Renal pelvis (tissue), 12 donors: Measurements from ENCODE around the gene FAM78A. TPM values are rescaled to one million over a fixed set of nuclear protein-coding genes. Genes with fewer than 3 reads are reported as not detected.

Experiments
- DNase-seq: peaks from one replicate; pipeline ENCODE4 v3.0.0-alpha.2; 2013
- long read RNA-seq, 16 experiments: transcript quantifications; one replicate each; lab custom pipeline, GENCODE V29; 2026
- polyA plus RNA-seq, 3 donors: library from polyadenylated mRNA; unstranded; fragments of 120-200 nt; gene quantifications; one replicate each; pipeline ENCODE4 v1.2.1, GENCODE V29; 2013; ENCODE audit not compliant: insufficient read length in 3 of 3

FAM78A gene, protein sequence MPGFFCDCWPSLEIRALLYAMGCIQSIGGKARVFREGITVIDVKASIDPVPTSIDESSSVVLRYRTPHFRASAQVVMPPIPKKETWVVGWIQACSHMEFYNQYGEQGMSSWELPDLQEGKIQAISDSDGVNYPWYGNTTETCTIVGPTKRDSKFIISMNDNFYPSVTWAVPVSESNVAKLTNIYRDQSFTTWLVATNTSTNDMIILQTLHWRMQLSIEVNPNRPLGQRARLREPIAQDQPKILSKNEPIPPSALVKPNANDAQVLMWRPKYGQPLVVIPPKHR
- 1 to 10 TPM; 2.6 to 3.7 (median 3.6) TPM for polyA plus RNA-seq
- long read RNA-seq, donor 1 = 0 reads
- long read RNA-seq, donor 2, partial matches to known transcripts = 0 of 3 reads
- long read RNA-seq, donor 2, other reads (novel, unspliced or antisense) = 0 of 3 reads
- long read RNA-seq, donor 3 = 0 reads
- long read RNA-seq, donor 4 = 0 reads
- long read RNA-seq, donor 5, partial matches to known transcripts = 0 of 3 reads
- long read RNA-seq, donor 5, other reads (novel, unspliced or antisense) = 0 of 3 reads
- long read RNA-seq, donor 6 = 0 reads
- long read RNA-seq, donor 7, partial matches to known transcripts = 0 of 2 reads
- long read RNA-seq, donor 7, other reads (novel, unspliced or antisense) = 0 of 2 reads
- long read RNA-seq, donor 8, partial matches to known transcripts = 0 of 1 reads
- long read RNA-seq, donor 8, other reads (novel, unspliced or antisense) = 0 of 1 reads
- long read RNA-seq, donor 9, partial matches to known transcripts = 0 of 2 reads
- long read RNA-seq, donor 9, other reads (novel, unspliced or antisense) = 0 of 2 reads
- long read RNA-seq, donor 10, partial matches to known transcripts = 0 of 3 reads
- long read RNA-seq, donor 10, other reads (novel, unspliced or antisense) = 0 of 3 reads
- long read RNA-seq, donor 11, partial matches to known transcripts = 0 of 2 reads
- long read RNA-seq, donor 11, other reads (novel, unspliced or antisense) = 0 of 2 reads
- long read RNA-seq, donor 12, partial matches to known transcripts = 0 of 2 reads
- long read RNA-seq, donor 12, other reads (novel, unspliced or antisense) = 0 of 2 reads
- long read RNA-seq, donor 13, partial matches to known transcripts = 0 of 2 reads
- long read RNA-seq, donor 13, other reads (novel, unspliced or antisense) = 0 of 2 reads
- long read RNA-seq, donor 14 = 0 reads
- long read RNA-seq, donor 15 = 0 reads
- long read RNA-seq, donor 16, partial matches to known transcripts = 0 of 1 reads
- long read RNA-seq, donor 16, other reads (novel, unspliced or antisense) = 0 of 1 reads

DNA sequence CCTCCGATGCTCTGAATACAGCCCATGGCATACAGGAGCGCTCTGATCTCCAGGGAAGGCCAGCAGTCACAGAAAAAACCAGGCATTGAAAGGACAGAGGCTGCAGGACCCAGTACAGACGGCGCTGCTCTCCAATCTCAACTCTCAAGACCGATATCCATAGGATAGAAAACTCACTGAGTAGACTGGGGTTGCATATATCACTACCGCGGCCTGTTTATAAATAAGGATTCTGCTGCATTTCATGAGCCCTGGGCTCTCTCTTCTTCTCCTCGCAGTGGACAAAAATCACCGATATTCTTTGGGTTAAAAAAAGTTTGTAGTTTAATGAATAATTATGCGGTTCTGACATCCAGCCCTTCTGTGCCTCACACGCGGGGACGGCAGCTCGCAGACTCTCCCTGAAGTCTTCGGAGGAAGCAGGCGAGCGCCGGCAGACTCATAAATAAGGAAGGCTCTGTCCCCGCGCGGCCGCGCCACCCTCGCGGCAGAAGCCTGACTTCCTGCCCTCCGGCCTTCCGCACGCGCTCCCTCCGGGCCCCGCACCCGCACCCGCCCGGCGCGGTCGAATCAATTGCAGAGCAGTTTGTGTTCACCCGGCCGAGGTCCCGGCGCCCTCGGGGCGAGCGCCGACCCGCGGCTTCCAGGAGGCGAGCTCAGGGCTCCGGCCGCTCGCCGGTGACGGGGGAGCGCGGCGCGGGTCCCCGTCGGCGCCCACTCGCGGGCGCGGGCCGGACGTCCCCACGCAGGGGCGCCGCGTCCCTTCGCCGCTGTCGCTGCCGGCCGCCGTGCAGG, at the start of gene FAM78A:
Gene FAM78A, minus strand, starts transcription at position 417 of the 795 bp plus-strand sequence. Its CDS starts 331 bp downstream, at position 86.
- DNase-seq = no peak

DNA sequence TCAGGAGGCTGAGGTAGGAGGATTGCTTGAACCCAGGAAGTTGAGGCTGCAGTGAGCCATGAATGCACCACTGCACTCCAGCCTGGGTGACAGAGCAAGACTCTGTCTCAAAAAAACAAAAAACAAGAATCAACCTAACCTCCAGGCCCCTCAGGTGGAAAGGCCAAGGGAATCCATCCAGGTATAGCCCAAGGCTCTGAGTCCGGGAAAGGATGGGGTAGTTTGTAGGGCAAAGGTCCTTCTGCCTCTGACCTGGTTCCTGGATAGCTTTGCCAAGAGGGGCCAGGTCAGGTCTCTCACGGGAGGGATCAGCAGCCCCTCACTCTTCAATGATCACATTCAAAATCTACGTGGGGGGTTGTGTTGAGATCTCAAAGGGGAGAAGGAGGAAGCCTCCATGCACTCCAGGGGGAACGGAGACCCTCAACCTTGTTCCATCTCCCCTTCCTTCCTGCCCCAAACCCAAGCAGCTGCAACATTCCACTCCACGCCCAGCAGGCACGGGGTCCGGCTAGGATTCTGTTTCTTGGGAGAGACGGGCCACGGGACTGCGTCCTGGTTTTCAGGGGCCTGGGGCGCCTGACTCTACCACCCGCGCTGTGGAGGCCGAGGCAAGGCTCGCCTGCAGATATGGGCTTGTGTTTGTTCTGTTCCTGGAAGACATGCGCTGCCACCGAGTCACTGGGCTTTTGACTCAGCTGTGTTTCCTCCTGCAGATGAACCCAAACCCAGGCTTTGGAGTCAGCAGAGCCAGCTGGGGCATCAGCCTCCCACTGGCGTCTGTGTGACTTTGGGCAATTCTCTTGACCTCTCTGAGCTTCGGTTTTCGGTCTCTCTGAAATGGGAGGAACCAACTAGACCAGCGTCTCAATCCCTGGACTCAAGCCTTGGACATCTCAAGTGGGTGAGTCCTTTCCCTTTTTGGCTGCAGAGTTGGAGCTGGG, 48.7 kb upstream of the FAM78A start:
- no peak for DNase-seq

DNA sequence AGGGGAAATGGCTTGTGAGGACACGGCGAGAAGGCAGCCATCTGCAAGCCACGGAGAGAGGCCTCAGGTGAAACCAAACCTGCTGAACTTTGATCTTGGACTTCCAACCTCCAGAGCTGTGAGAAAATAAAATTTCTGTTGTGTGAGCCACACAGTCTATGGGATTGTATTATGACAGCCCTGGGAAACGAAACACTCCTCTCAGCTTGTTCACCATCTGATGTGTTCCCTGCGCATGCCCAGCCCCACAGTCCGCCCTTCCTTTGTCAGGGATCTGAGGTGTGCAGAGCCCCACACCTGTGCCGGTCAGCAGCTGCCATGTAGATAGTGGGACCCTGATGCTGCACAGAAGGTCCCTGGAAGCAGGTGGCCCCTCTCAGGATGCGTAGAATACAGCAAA, 47.3 kb upstream of the FAM78A start:
- no peak for DNase-seq

DNA sequence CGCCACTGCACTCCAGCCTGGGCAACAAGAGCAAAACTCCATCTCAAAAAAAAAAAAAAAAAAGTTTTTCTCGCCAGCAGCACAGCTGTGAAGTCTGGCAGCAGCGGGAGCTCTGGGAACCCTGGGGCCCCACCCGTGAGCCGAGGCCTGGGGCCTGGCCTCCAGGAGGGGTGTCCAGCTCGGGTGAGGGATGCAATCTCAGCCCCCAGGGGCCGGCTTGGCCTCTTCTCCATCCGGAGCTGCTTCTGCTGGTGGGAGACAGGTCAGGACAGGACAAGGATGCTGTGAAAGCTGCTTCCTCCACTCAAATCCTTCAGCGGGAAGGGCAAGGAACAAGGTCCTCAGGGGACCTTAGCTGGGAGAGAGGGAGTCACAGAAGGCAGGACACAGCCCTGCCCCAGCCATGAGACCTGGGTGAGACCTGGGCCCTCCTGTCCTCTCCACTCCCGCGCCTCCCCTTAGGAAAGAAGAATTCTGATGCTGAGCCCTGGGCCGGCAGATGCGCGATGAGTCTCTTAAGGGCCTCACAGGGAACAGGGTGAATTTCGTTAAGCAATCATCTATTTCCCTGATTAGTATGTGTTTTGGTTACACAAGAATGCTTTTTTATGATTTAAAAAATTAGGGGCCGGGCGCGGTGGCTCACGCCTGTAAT, 43.8 kb upstream of the FAM78A start:
- no peak for DNase-seq

DNA sequence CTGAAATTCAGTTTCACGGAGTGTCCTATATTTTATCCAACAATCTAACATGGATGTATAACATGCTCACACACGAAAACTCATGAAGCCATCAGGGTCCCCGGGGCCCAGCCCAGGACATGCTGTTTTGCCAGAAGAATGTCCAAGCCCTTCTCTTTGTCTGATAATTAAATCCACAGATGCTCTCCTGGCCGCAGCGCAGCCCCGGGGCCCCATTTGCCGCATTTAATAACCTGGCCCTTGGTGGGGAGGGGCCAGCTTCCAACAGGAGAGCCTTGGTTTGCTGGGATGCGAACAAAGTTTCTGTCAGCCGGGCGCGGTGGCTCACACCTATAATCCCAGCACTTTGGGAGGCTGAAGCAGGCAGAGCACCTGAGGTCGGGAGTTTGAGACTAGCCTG, 43.2 kb upstream of the FAM78A start:
- no peak for DNase-seq

DNA sequence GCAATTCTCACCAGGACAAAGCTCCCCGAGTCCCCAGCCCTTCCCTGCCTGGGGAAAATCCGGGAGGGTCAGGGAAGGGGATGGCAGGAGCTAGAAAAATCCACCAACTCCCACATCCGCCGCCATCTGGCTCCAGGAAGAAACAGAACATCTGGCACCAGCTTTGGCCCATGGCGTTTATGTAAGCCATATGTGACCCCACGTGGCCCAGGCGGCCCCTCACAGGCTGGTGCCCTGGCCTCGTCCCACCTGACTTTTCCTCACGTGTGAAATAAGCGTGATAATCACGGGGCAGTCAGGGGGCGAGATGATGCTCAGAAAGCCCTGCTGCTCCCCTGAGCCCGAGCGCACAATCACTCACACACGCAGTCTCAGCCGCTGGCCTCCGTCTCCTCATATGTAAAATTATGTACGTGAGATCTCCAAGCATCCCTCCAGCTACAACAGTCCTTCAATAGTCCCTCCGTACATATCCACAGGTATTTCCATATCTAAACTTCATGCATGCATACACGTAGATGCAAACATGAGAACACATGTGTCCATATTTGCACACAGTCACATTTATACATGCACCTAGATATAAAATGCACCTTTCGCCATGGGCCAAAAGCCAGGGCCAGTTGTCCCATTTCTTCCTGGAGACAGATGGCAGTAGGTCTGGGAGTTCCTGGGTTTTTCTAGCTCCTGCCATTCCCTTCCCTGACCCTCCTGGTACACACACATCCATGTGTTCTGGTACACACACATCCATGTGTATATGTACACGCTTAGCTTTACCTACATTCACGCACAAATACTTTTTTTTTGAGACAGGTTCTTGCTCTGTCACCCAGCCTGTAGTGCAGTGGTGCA, 42.1 kb upstream of the FAM78A start:
- DNase-seq = no peak

DNA sequence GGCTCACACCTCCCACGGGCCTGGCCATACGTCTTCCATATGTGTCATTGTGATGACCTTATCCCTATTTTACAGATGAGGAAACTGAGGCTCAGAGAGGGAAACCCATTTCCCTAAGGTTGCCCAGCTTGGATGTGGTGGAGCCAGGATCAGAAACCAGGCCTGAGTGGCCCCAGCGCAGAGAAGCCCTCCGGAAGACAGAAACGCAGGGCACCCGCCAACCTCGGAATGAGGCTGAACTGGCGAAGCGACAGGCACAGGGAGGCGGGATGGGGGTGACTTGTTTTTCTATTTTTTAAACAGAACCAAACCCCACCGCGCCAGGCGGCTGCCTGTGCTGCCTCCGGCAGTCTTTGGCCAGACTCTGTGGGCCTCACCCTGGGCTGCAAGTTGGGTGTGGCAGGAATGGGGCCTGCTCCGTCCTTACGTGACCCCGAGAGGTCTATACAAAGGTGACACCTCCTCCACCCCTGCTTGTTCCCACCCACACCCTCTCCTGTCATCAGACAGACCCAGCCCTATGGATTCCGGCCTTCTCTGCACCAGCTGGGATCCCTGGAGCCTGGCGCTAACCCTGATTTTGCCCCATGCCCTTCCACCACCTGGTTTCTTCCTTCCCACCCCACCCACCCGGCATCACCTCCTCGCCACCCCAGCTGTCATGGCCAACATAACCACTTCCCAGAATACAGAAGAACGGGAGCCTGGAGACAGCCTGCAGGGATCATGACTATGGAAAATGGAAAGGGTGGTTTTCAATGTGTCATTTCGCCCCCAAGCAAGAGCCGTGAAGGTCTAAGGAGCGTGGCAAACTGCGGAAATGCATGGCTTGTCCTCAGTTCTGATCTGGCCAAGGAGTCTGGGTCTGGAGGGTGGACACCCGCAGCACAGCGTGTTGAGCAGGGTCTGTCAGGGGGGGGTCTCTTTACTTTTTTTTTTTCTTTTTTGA, 36.8 kb upstream of the FAM78A start:
- DNase-seq = no peak

DNA sequence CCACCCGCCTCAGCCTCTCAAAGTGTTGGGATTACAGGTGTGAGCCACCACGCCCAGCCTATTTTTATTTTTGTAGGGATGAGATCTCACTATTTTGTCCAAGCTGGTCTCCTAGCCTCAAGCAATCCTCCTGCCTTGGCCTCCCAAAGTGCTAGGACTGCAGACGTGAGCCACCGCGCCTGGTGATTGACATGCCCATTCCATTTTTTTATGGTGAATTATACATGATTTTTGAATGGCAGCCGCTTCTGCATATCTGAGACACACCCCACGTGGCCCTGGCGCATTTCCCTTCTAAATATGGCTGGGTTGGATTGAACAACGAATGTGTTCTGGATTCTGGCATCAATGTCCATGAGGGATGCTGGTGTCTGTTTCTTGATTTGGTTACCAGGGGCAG, 35.9 kb upstream of the FAM78A start:
- no peak for DNase-seq

DNA sequence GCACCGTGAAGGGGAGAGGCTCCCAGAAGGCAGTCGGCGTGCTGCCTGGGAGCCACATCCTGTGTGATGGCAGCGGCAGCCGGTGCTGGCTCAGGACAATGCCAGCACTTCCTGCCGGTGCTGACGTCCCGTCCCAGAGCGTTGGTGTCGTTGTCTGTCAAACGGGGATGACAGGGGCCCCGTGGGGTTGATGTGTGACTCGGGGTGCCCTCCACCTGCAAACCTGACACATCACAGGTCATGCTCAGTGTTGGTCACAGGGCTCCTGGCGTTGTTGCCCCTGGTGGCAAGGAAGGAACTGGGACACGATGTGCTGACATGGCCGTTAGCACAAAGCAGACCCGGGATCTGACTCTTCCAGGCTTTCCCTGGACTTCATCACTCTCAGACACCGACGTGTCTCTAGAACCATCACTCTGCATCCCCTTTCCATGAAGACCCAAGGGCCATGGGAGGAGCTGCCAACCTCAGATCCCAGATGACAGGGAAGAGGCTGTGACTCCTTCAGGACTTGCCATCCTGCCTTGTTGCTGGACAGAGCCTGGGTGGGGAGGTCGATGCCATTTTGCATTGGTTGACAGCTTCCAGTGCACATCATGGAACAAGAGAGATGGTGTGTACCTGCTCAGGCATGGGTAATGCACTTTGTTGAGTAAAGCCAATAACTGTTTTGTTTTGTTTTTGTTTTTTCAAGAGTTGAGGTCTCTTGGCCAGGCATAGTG, 34.7 kb upstream of the FAM78A start:
- DNase-seq = no peak

DNA sequence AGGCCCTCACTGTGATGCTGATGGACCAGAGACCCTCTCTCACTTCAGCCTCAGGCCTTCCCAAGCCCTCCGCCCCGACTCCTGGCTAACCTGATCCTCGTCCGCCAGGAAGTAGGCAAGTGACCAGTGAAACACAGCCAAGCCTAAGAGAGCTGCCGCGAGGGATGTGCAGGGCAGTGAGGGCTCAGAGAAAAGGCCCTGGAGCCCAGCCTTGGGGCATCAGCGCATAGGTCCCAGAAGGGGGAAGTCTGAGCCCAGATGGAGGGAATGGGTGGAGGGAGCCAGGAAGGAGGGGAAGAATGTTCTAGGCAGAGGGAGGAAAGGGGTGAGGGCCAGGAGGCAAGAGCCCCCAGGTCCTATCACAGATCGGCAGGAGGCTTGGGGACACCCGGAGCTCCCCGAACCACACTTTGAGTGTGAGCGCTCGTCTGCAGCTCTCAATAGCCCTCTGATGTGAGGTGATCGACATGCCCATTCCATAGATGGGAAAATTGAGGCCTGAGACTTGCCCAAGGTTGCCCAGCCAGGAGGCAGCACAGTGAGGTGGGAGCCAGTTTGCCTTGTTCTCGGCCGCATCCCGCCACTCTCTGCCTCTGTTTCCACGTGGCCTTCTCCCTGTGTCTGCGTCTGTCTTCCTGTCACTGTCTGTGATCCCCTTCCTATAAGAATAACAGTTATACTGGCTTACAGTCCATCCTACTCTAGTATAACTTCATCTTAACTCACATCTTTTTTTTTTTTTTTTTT, 33.4 kb upstream of the FAM78A start:
- no peak for DNase-seq

DNA sequence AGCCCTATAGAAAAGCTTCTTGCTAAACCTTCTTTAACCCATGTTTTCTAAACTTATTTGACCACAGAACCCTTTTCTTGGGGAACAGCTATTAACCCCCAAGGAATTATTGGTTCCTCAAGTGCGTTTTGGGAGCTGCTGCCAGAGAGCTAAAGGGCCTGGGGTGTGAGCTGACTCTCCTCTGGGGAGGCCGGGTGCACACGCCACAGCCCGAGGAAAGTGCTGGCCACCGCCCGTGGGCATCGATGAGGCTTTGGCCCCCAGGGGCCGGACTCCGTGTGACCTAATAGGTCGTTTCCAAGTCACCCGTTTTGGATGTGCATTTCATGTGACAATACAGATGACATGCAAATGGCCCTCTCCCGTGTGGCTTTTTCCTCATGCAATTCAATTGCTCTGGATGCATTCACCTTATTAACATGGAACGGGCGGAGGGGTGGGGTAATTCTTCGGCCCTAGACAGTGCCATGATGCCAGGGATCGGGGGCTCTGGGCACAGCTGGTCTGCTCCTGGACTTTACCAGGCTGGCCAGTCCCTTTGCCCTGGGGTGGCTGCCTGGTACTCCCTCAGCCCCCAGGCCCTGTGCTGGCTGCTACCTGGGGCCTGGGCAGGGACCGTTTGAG, 32.7 kb upstream of the FAM78A start:
- DNase-seq = no peak

DNA sequence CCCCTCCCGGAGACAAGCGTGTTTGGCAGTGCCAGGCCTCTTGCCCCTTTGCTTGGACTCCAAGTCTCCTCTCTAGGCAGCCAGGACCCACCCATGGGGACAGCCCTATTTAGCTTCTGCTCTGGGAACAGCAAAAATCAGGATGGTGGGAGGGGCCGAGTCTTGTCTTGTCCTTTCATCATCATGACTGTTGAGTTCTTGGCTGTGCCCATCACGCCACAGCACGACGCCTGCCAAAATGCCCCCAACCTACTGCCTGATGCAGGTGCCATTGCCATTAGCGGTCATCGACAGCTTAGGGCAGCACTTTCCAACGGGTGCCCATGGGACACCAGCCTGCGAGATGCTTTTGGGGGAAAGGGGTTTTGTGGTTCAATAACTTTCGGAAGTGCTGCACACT, 32.1 kb upstream of the FAM78A start:
- DNase-seq = no peak

DNA sequence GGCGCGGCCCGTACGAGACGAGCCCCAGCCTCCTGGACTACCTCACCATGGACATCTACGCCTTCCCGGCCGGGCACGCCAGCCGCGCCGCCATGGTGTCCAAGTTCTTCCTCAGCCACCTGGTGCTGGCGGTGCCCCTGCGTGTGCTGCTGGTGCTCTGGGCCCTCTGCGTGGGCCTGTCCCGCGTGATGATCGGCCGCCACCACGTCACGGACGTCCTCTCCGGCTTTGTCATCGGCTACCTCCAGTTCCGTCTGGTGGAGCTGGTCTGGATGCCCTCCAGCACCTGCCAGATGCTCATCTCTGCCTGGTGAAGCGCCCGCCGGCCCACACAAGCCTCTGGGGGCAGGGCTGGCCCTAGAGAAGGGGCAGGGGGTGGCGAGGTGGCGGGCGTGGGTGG, 31.7 kb upstream of the FAM78A start:
- DNase-seq = no peak

DNA sequence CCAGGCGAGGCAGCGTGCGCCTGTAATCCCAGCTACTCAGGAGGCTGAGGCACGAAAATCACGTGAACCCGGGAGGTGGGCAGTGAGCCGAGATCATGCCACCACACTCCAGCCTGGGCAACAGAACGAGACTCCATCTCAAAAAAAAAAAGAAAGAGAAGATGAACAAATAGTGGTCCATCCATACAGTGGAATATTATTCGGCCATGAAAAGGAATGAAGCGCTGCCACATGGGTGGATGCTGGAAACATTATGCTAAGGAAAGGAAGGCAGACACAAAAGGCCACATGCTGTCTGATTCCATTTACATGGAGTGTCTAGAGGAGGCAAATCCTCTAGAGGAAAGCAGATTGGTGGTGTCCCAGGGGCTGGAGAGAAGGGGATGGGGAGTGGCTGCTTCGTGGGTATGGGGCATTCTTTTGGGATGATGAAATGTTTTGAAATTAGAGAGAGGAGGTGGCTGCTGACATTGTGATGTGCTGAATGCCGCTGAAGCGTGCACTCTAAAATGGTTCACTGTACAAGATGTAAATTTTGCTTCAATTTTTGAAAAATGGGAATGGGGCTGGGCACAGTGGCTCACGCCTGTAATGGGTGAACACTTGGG, 30.2 kb upstream of the FAM78A start:
- DNase-seq = no peak
